GM12891 (cell line): ENCODE results near the gene PLEKHB1.
A peak's percentile ranks its signal among the peaks of the same experiment; 100 is the strongest.

Experiments
- DNase-seq: peaks from one replicate; pipeline ENCODE4 v3.0.0; 2011; ENCODE audit warnings: low spot score; ENCODE audit not compliant: insufficient read length
- FAIRE-seq: peaks from 2 replicates; lab custom pipeline; 2011; peaks lifted over from hg19 to GRCh38; lab: Jason Lieb, UNC
- PAX5 ChIP-seq: IDR thresholded peaks from 2 replicates; pipeline ENCODE4 v1.6.1; 2011; ENCODE audit warnings: low read length, moderate library complexity, mild to moderate bottlenecking; ENCODE audit not compliant: insufficient read depth, severe bottlenecking
- POLR2A ChIP-seq: IDR thresholded peaks from 2 replicates; pipeline ENCODE4 v1.6.1; 2011; ENCODE audit warnings: low read depth, low read length, control low read depth
- POLR2AphosphoS5 ChIP-seq: IDR thresholded peaks from 2 replicates; pipeline ENCODE4 v1.6.1; 2011; ENCODE audit warnings: low read depth, low read length, control low read depth
- POU2F2 ChIP-seq: IDR thresholded peaks from 2 replicates; pipeline ENCODE4 v1.6.1; 2011; ENCODE audit warnings: low read depth, mild to moderate bottlenecking, control low read depth, low read length, moderate library complexity
- SPI1 ChIP-seq: IDR thresholded peaks from 2 replicates; pipeline ENCODE4 v1.6.1; 2011; ENCODE audit warnings: low read depth, low read length, control low read depth
- TAF1 ChIP-seq: IDR thresholded peaks from 2 replicates; pipeline ENCODE4 v1.6.1; 2011; ENCODE audit warnings: low read depth, low read length, control low read depth

The PLEKHB1 gene

GRCh38 chr11:73647459-73648100, 1.2 kb downstream of the PLEKHB1 start:
- FAIRE-seq = peak; percentile 88
- TF ChIP-seq PAX5 (no peak), POU2F2 (no peak), POLR2AphosphoS5 (no peak), POLR2A (no peak), SPI1 (no peak), TAF1 (no peak)
- DNase-seq = peak; percentile 91

- DNase-seq (no peak), FAIRE-seq (peak; percentile 5)
- TF ChIP-seq PAX5 (no peak), POLR2AphosphoS5 (no peak), POU2F2 (no peak), POLR2A (no peak), TAF1 (no peak), SPI1 (no peak)
Observed at GRCh38 chr11:73648121-73648520, 1.7 kb downstream of the PLEKHB1 start.

GRCh38 chr11:73648571-73649046, 2.2 kb downstream of the PLEKHB1 start:
- no peak for TF ChIP-seq POLR2AphosphoS5
- no peak for TF ChIP-seq PAX5
- TF ChIP-seq POU2F2 = no peak
- no peak for TF ChIP-seq SPI1
- no peak for TF ChIP-seq POLR2A
- no peak for TF ChIP-seq TAF1
- FAIRE-seq (no peak), DNase-seq (no peak)

- no peak for TF ChIP-seq PAX5
- no peak for TF ChIP-seq POLR2AphosphoS5
- TF ChIP-seq POU2F2 = no peak
- TF ChIP-seq POLR2A = no peak
- DNase-seq (no peak), FAIRE-seq (no peak)
Observed at GRCh38 chr11:73649206-73649605, 2.8 kb downstream of the PLEKHB1 start.

GRCh38 chr11:73650400-73650799, 4.0 kb downstream of the PLEKHB1 start:
- DNase-seq (no peak), FAIRE-seq (no peak)
- TF ChIP-seq POLR2A (no peak), SPI1 (no peak), TAF1 (no peak), POU2F2 (no peak), POLR2AphosphoS5 (no peak), PAX5 (no peak)

GRCh38 chr11:73651252-73651651, 4.9 kb downstream of the PLEKHB1 start:
- FAIRE-seq = no peak
- TF ChIP-seq SPI1 (no peak), POU2F2 (no peak), PAX5 (no peak), POLR2AphosphoS5 (no peak), POLR2A (no peak), TAF1 (no peak)

GRCh38 chr11:73651661-73652045, 5.3 kb downstream of the PLEKHB1 start:
- TF ChIP-seq POLR2A (no peak), POU2F2 (no peak), SPI1 (no peak), TAF1 (no peak)
- no peak for FAIRE-seq
- DNase-seq = no peak

More at GRCh38 chr11:73651252-73651651, 4.9 kb downstream of the PLEKHB1 start:
- no peak for DNase-seq

- FAIRE-seq (no peak), DNase-seq (no peak)
- TF ChIP-seq TAF1 (no peak), POU2F2 (no peak), POLR2A (no peak), SPI1 (no peak), PAX5 (no peak), POLR2AphosphoS5 (no peak)
Observed at GRCh38 chr11:73652046-73652730, 5.8 kb downstream of the PLEKHB1 start.

GRCh38 chr11:73652856-73653559, 6.6 kb downstream of the PLEKHB1 start:
- TF ChIP-seq PAX5 (no peak), POLR2A (no peak), POU2F2 (no peak), TAF1 (no peak)
- FAIRE-seq (no peak), DNase-seq (no peak)
